Measurements from ENCODE around the gene HTATIP2. TPM values are rescaled to one million over a fixed set of nuclear protein-coding genes. Genes with fewer than 3 reads are reported as not detected.

The HTATIP2 gene
- total RNA-seq, 1 experiment from 2014 or later: 43.4 TPM

DNA sequence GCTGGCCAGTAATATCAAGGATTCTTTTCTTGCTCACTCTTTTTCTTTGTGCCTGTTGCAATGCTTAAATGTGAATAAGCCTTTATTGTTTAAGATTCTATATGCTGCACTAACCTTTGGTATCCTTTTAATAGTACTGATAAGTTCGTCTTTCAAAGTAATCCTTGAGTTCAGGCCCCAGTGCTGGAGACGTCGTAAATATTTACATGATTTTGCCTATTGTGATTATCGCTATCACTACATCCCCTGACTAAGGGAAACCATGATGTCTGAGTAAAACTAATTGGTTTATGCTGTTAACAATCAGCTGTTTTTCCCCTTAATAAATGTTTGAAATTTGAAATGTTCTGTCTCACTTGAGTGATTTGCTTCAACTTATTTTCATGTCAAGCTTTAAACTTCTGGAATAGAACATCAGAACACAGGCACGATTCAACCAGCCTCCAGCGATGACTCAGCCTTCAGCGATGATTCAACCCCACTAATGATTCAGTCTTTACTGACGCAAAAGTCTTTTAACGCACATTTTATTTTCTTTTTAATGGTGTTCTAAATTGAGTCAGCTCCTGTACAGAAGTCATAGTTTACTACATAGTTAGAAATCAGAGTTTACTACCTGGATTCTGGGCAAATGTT is 3.9 kb downstream of the HTATIP2 start (continued):
- TF ChIP-seq CEBPB (IDR thresholded peaks at IDR 0.05; ENCODE audit: low read depth): peak; percentile 81
- no peak for TF ChIP-seq EZH2 (IDR thresholded peaks at IDR 0.05)
- TF ChIP-seq FOSL1 (IDR thresholded peaks at IDR 0.05; ENCODE audit: low read depth): peak; percentile 98

DNA sequence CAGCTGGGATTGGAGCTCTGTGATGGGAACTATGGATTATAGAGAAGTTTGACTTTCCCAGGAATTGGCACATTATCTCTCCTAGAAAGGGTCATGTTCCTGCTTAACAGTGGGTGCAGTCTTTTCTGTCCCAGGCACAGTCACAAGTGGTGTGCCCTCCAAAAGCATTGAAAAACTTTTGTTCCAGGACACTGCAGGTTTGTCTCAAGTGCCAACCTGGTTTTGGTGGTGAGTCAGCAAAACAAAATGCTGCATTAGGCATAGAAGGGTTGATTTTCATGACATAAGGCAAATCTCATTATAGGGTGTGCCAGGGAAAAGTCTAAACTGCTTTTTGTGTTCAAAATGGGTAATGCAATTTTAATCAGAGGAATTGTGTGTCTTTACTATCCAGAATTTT is 4.9 kb downstream of the HTATIP2 start:
- Histone ChIP-seq H3K27me3 (ENCODE audit: insufficient read depth, low read length) (no peaks in the 10 kb centered on the region), H3K4me2 (ENCODE audit: low read length) (peak overlapping the region; percentile 67), H3K9ac (ENCODE audit: low read length) (peak overlapping the region; percentile 37), H3K79me2 (ENCODE audit: insufficient read depth, low read length) (peaks cover 12% of the 10 kb centered on the region; the same call in 1 of the 2 replicates), H3K9me2 (ENCODE audit: insufficient read depth) (no peaks in the 10 kb centered on the region), H4K20me1 (ENCODE audit: insufficient read depth) (no peaks in the 10 kb centered on the region), H3K36me3 (ENCODE audit: control insufficient read depth in 1 of 2, insufficient read depth in 2 of 2, low read length in 2 of 2) (no peaks in the 10 kb centered on the region), H3K9me3 (ENCODE audit: control insufficient read depth in 1 of 2, insufficient read depth in 1 of 2, low read depth in 1 of 2, low read length in 2 of 2) (no peaks in the 10 kb centered on the region), H2AFZ (ENCODE audit: low read depth, low read length, poor library complexity, severe bottlenecking) (no peak overlapping the region), H3K27ac (ENCODE audit: low read depth, low read length) (peak overlapping the region; percentile 53; the same call in 1 of the 2 replicates), H3K4me1 (ENCODE audit: control insufficient read depth in 1 of 2, insufficient read depth in 2 of 2, low read length in 2 of 2) (peaks cover 22 to 50% of the 10 kb centered on the region in 2 experiments), H3K4me3 (replicated peaks in 1 of 2; ENCODE audit: low read depth in 1 of 2, low read length in 2 of 2) (no peak overlapping the region)
- POLR2A ChIA-PET: no interaction called here
- RAD21 ChIA-PET (ENCODE audit: low non-redundant PET in 1 of 2, low total read pairs in 2 of 2, uncharacterized antibody in 2 of 2, unreplicated experiment in 2 of 2): no interaction called here
- intact Hi-C loops (cut with micrococcal nuclease): loop anchor here (1.0 kb wide), 1 partner anchor 19 kb away; the partner anchor contains the start of gene PRMT3
- TF ChIP-seq EGR1 (IDR thresholded peaks at IDR 0.05; ENCODE audit: low read depth) (no peak), SP1 (IDR thresholded peaks at IDR 0.05; ENCODE audit: low read depth) (peak; percentile 27; the same call in 1 of the 2 replicates), FOSL1 (IDR thresholded peaks at IDR 0.05; ENCODE audit: low read depth) (no peak; the same call in 1 of the 2 replicates), CBX3 (IDR thresholded peaks at IDR 0.05; ENCODE audit: low read depth) (peak; percentile 30; the same call in 1 of the 2 replicates), ZFX (IDR thresholded peaks at IDR 0.05) (no peak), POLR2AphosphoS5 (IDR thresholded peaks at IDR 0.05; ENCODE audit: low read depth, low read length) (no peak), EZH2phosphoT487 (IDR thresholded peaks at IDR 0.05; ENCODE audit: borderline replicate concordance) (no peak), JUND (IDR thresholded peaks at IDR 0.05) (no peak), YY1 (IDR thresholded peaks at IDR 0.05; ENCODE audit: extremely low read depth, insufficient replicate concordance, low read depth, low read length) (no peak), POLR2A (IDR thresholded peaks at IDR 0.05; ENCODE audit: borderline replicate concordance, extremely low read depth, insufficient read depth, insufficient read length) (no peak), ELF1 (IDR thresholded peaks at IDR 0.05; ENCODE audit: borderline replicate concordance, low read depth) (no peak), TCF7L2 (IDR thresholded peaks at IDR 0.05; ENCODE audit: borderline replicate concordance, extremely low read depth, insufficient read depth, insufficient read length) (no peak), ZNF274 (IDR thresholded peaks at IDR 0.05; ENCODE audit: low read depth, low read length) (no peak), SIN3A (IDR thresholded peaks at IDR 0.05; ENCODE audit: low read depth) (no peak)
- TF ChIP-seq, protein P1, sequence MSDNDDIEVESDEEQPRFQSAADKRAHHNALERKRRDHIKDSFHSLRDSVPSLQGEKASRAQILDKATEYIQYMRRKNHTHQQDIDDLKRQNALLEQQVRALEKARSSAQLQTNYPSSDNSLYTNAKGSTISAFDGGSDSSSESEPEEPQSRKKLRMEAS (IDR thresholded peaks at IDR 0.05): no peak
- TF ChIP-seq, protein P2, sequence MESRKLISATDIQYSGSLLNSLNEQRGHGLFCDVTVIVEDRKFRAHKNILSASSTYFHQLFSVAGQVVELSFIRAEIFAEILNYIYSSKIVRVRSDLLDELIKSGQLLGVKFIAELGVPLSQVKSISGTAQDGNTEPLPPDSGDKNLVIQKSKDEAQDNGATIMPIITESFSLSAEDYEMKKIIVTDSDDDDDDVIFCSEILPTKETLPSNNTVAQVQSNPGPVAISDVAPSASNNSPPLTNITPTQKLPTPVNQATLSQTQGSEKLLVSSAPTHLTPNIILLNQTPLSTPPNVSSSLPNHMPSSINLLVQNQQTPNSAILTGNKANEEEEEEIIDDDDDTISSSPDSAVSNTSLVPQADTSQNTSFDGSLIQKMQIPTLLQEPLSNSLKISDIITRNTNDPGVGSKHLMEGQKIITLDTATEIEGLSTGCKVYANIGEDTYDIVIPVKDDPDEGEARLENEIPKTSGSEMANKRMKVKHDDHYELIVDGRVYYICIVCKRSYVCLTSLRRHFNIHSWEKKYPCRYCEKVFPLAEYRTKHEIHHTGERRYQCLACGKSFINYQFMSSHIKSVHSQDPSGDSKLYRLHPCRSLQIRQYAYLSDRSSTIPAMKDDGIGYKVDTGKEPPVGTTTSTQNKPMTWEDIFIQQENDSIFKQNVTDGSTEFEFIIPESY (IDR thresholded peaks at IDR 0.05; ENCODE audit: extremely low read depth, insufficient replicate concordance, low read length): no peak
- TF ChIP-seq, protein P3, sequence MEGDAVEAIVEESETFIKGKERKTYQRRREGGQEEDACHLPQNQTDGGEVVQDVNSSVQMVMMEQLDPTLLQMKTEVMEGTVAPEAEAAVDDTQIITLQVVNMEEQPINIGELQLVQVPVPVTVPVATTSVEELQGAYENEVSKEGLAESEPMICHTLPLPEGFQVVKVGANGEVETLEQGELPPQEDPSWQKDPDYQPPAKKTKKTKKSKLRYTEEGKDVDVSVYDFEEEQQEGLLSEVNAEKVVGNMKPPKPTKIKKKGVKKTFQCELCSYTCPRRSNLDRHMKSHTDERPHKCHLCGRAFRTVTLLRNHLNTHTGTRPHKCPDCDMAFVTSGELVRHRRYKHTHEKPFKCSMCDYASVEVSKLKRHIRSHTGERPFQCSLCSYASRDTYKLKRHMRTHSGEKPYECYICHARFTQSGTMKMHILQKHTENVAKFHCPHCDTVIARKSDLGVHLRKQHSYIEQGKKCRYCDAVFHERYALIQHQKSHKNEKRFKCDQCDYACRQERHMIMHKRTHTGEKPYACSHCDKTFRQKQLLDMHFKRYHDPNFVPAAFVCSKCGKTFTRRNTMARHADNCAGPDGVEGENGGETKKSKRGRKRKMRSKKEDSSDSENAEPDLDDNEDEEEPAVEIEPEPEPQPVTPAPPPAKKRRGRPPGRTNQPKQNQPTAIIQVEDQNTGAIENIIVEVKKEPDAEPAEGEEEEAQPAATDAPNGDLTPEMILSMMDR (IDR thresholded peaks at IDR 0.05 in 2 of 3, conservative IDR thresholded peaks at IDR 0.05 in 1 of 3; ENCODE audit: borderline replicate concordance in 1 of 3, insufficient read depth in 1 of 3, low read depth in 2 of 3, low read length in 2 of 3): no peak
- TF ChIP-seq, protein P4, sequence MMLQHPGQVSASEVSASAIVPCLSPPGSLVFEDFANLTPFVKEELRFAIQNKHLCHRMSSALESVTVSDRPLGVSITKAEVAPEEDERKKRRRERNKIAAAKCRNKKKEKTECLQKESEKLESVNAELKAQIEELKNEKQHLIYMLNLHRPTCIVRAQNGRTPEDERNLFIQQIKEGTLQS (IDR thresholded peaks at IDR 0.05): no peak
- CTCF ChIA-PET: interaction anchor here (1.9 kb wide), 1 partner anchor 15 kb away, joined by 4 read pairs; no protein-coding TSS in a partner anchor
- ATAC-seq: no peak
- no peak for DNase-seq (ENCODE audit: low read depth, low spot score)
- BruUV-seq (replicated peaks): no TSS peak
